ENCODE data around the gene SUN5. TPM values are rescaled to one million over a fixed set of nuclear protein-coding genes. Genes with fewer than 3 reads are reported as not detected.

Gene SUN5
- total RNA-seq, 1 experiment from 2014 or later, result not detected

DNA sequence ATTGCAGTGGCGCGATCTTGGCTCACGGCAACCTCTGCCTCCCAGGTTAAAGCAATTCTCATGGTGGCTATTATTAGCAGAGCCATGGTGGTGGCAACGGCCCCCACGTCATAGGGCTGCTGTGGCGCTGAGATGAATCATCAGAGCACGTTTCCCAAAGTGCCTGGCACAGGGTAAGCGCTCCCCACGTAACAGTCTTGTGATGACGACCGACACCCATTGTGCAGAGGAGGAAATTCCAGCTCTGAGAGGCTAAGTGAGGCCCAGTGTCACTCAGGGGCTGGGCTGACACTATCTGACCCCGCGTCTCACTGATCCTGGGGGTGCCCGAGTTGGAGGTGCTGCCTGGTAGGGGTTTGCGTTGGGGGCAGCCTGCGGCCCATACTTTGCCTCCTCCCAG lies 16.2 kb downstream of the SUN5 start:
- Histone ChIP-seq H2AFZ (ENCODE audit: low read length) (no peak overlapping the region), H3K79me2 (ENCODE audit: insufficient read depth, low read length) (no peaks in the 10 kb centered on the region), H3K56ac (ENCODE audit: insufficient read length, low read depth, low read length) (no peak overlapping the region), H2AK5ac (ENCODE audit: insufficient read length, low read length) (no peak overlapping the region), H3K18ac (ENCODE audit: insufficient read length, low read depth, low read length) (no peak overlapping the region), H4K20me1 (ENCODE audit: control insufficient read depth, insufficient read depth, insufficient read length) (no peaks in the 10 kb centered on the region), H3K27ac (ENCODE audit: insufficient read length, low read depth, low read length) (no peak overlapping the region), H3K27me3 (ENCODE audit: insufficient read depth, low read length) (no peaks in the 10 kb centered on the region), H3K9me3 (ENCODE audit: control insufficient read depth, low read depth, low read length) (no peaks in the 10 kb centered on the region), H2BK5ac (ENCODE audit: insufficient read length, low read length) (no peak overlapping the region), H3K4ac (ENCODE audit: low read depth, low read length) (no peak overlapping the region), H3K4me2 (ENCODE audit: insufficient read depth, insufficient read length, low read length) (no peak overlapping the region), H4K8ac (replicated peaks; ENCODE audit: insufficient read length, low read depth, low read length) (no peak overlapping the region), H2BK20ac (ENCODE audit: low read depth, low read length, poor library complexity, severe bottlenecking) (no peak overlapping the region), H3T11ph (ENCODE audit: low read length) (no peak overlapping the region), H3K79me1 (ENCODE audit: insufficient read depth, low read depth, low read length, poor library complexity, severe bottlenecking) (no peaks in the 10 kb centered on the region), H3K4me1 (ENCODE audit: insufficient read depth, low read length) (no peaks in the 10 kb centered on the region), H4K5ac (ENCODE audit: insufficient read length, low read depth, low read length) (no peak overlapping the region), H3K9ac (ENCODE audit: extremely low read depth, insufficient read length, low read length) (no peak overlapping the region), H2BK12ac (ENCODE audit: insufficient read length, low read depth, low read length) (no peak overlapping the region), H2BK120ac (ENCODE audit: low read depth, low read length, poor library complexity, severe bottlenecking) (no peak overlapping the region), H4K91ac (ENCODE audit: insufficient read length, low read depth, low read length) (no peak overlapping the region), H3K23ac (ENCODE audit: insufficient read length, low read depth, low read length) (no peak overlapping the region), H3K23me2 (ENCODE audit: insufficient read length, low read depth, low read length, poor library complexity, severe bottlenecking) (no peaks in the 10 kb centered on the region), H2BK15ac (ENCODE audit: low read depth, low read length) (no peak overlapping the region), H3K14ac (ENCODE audit: insufficient read depth, low read length) (no peak overlapping the region)
- H3K36me3 Mint-ChIP-seq (ENCODE audit: insufficient read depth in 1 of 3, low read depth in 3 of 3), result no peaks in the 10 kb centered on the region
- no peak for DNase-seq
- peaks cover 5 to 6% of the 10 kb centered on the region in 2 experiments; a peak in 1 of 4 replicates for H3K4me1 Mint-ChIP-seq
- H3K27ac Mint-ChIP-seq, result peak overlapping the region in 2 of 3 experiments; percentile 30 to 62; a peak in 1 of 7 replicates
- no peak overlapping the region for H3K4me3 Mint-ChIP-seq
- TF ChIP-seq, protein P1, sequence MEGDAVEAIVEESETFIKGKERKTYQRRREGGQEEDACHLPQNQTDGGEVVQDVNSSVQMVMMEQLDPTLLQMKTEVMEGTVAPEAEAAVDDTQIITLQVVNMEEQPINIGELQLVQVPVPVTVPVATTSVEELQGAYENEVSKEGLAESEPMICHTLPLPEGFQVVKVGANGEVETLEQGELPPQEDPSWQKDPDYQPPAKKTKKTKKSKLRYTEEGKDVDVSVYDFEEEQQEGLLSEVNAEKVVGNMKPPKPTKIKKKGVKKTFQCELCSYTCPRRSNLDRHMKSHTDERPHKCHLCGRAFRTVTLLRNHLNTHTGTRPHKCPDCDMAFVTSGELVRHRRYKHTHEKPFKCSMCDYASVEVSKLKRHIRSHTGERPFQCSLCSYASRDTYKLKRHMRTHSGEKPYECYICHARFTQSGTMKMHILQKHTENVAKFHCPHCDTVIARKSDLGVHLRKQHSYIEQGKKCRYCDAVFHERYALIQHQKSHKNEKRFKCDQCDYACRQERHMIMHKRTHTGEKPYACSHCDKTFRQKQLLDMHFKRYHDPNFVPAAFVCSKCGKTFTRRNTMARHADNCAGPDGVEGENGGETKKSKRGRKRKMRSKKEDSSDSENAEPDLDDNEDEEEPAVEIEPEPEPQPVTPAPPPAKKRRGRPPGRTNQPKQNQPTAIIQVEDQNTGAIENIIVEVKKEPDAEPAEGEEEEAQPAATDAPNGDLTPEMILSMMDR (conservative IDR thresholded peaks at IDR 0.05), result no peak
- WGBS (ENCODE audit: extremely low coverage, insufficient read length, low lambda C conversion rate), result no CpG with 5 or more reads among the region's 16 CpGs
- peaks cover 4% of the 10 kb centered on the region for H3K27me3 Mint-ChIP-seq (ENCODE audit: low read depth)
- no peaks in the 10 kb centered on the region for H3K9me3 Mint-ChIP-seq
